HCT116 (cell line): Measurements from ENCODE around the gene AIMP1. TPM values are rescaled to one million over a fixed set of nuclear protein-coding genes. Genes with fewer than 3 reads are reported as not detected.

Experiments used
- ATAC-seq: fragments of 200-7000 bp; cut with Tn5 transposase; 2 replicates; pipeline ENCODE4 v1.9.1; 2020; ENCODE audit warnings: mild to moderate bottlenecking, moderate library complexity
- BruUV-seq: library from RNA; stranded (reverse); fragments of 400-500 nt; replicated peaks from 2 replicates; lab custom pipeline; 2021; lab: Mats Ljungman, UMichigan
- CTCF ChIA-PET: fragments of 300-600 bp; sonication (Branson Sonifier 250); formaldehyde crosslinking; loops from one replicate; lab custom pipeline; 2021; ENCODE audit warnings: antibody characterized with exemption; lab: Charles Lee
- POLR2A ChIA-PET: fragments of 300-600, 350-600 bp; sonication (Branson Sonifier 250); formaldehyde crosslinking; loops from one replicate; lab custom pipeline; 2021; ENCODE audit warnings: antibody characterized with exemption; lab: Charles Lee
- RAD21 ChIA-PET, 2 experiments: fragments of 300-600 bp; sonication (Branson Sonifier 250); formaldehyde crosslinking; loops; one replicate each; lab custom pipeline; 2023; ENCODE audit warnings: low total read pairs in 2 of 2; ENCODE audit not compliant: uncharacterized antibody in 2 of 2, unreplicated experiment in 2 of 2, low non-redundant PET in 1 of 2; lab: Charles Lee
- DNase-seq: peaks from one replicate; pipeline ENCODE4 v3.0.0-alpha.2; 2010; ENCODE audit warnings: low read depth, low spot score
- H2AFZ ChIP-seq: fragments of 200-600 bp; shearing (Covaris generic), sonication (generic); 2 replicates; pipeline ENCODE4 v1.6.1; 2017; ENCODE audit warnings: low read depth, mixed run types, mixed read lengths, antibody characterized with exemption, low read length; ENCODE audit not compliant: poor library complexity, severe bottlenecking
- H3K27ac ChIP-seq: 2 replicates; pipeline ENCODE4 v1.5.1; 2012; ENCODE audit warnings: low read depth, low read length
- H3K27me3 ChIP-seq: fragments of 200-600 bp; sonication (generic); 2 replicates; pipeline ENCODE4 v1.6.1; 2016; ENCODE audit warnings: mixed run types, low read length, mixed read lengths; ENCODE audit not compliant: insufficient read depth
- H3K36me3 ChIP-seq, 2 experiments: fragments of 200-500 bp in 1 of 2; fragments of 200-600 bp in 1 of 2; sonication (Bioruptor generic) in 1 of 2; sonication (generic) in 1 of 2; 2 replicates each; pipeline versions ENCODE4 v1.5.1 to v1.6.1; 2014 to 2016; ENCODE audit warnings: low read length in 2 of 2, inconsistent platforms in 1 of 2, mixed read lengths in 1 of 2, mixed run types in 1 of 2; ENCODE audit not compliant: insufficient read depth in 2 of 2, control insufficient read depth in 1 of 2
- H3K4me1 ChIP-seq, 2 experiments: fragments of 200-600 bp in 1 of 2; sonication (generic) in 1 of 2; 2 replicates each; pipeline versions ENCODE4 v1.5.1 to v1.6.1; 2012 to 2017; ENCODE audit warnings: low read length in 2 of 2, inconsistent platforms in 1 of 2, mild to moderate bottlenecking in 1 of 2, mixed read lengths in 1 of 2, mixed run types in 1 of 2, moderate library complexity in 1 of 2; ENCODE audit not compliant: insufficient read depth in 2 of 2, control insufficient read depth in 1 of 2
- H3K4me2 ChIP-seq: fragments of 200-600 bp; sonication (generic); 2 replicates; pipeline ENCODE4 v1.6.1; 2017; ENCODE audit warnings: mixed run types, low read length, mixed read lengths
- H3K4me3 ChIP-seq, 2 experiments: fragments of 200-600 bp in 1 of 2; sonication (generic) in 1 of 2; replicated peaks in 1 of 2; 2 replicates each; pipeline ENCODE4 v1.5.1; 2011 to 2016; ENCODE audit warnings: low read length in 2 of 2, control low read depth in 1 of 2, low read depth in 1 of 2, mild to moderate bottlenecking in 1 of 2, mixed read lengths in 1 of 2, mixed run types in 1 of 2
- H3K79me2 ChIP-seq: fragments of 200-600 bp; sonication (generic); 2 replicates; pipeline ENCODE4 v1.6.1; 2017; ENCODE audit warnings: mild to moderate bottlenecking, mixed run types, low read length, moderate library complexity, mixed read lengths; ENCODE audit not compliant: insufficient read depth
- H3K9ac ChIP-seq: fragments of 200-600 bp; sonication (generic); 2 replicates; pipeline ENCODE4 v1.6.1; 2016; ENCODE audit warnings: low read length, mixed read lengths
- H3K9me2 ChIP-seq: fragments of 200-600 bp; sonication (generic), shearing (Covaris generic); 2 replicates; pipeline ENCODE4 v1.6.1; 2017; ENCODE audit warnings: mixed run types, mild to moderate bottlenecking, moderate library complexity; ENCODE audit not compliant: insufficient read depth
- H3K9me3 ChIP-seq, 2 experiments: fragments of 200-500 bp in 1 of 2; fragments of 200-600 bp in 1 of 2; sonication (Bioruptor generic) in 1 of 2; sonication (generic) in 1 of 2; 2 replicates each; pipeline ENCODE4 v1.6.1; 2014 to 2017; ENCODE audit warnings: low read length in 2 of 2, mixed read lengths in 2 of 2, inconsistent platforms in 1 of 2, low read depth in 1 of 2, mild to moderate bottlenecking in 1 of 2, mixed run types in 1 of 2, moderate library complexity in 1 of 2; ENCODE audit not compliant: control insufficient read depth in 1 of 2, insufficient read depth in 1 of 2
- H4K20me1 ChIP-seq: fragments of 200-600 bp; sonication (generic), shearing (Covaris generic); 2 replicates; pipeline ENCODE4 v1.6.1; 2017; ENCODE audit warnings: mixed run types, mild to moderate bottlenecking, moderate library complexity; ENCODE audit not compliant: insufficient read depth
- CBX3 ChIP-seq: IDR thresholded peaks from 2 replicates; pipeline ENCODE4 v1.6.1; 2012; ENCODE audit warnings: low read depth
- EGR1 ChIP-seq: IDR thresholded peaks from 2 replicates; pipeline ENCODE4 v1.6.1; 2012; ENCODE audit warnings: low read depth
- ELF1 ChIP-seq: IDR thresholded peaks from 2 replicates; pipeline ENCODE4 v1.6.1; 2012; ENCODE audit warnings: low read depth, borderline replicate concordance
- EZH2 ChIP-seq: fragments of 200-600 bp; sonication (generic); IDR thresholded peaks from 2 replicates; pipeline ENCODE4 v1.6.1; 2017; ENCODE audit warnings: antibody characterized with exemption, mixed run types
- EZH2phosphoT487 ChIP-seq: fragments of 200-600 bp; IDR thresholded peaks from 2 replicates; pipeline ENCODE4 v1.6.1; 2018; ENCODE audit warnings: antibody characterized with exemption, borderline replicate concordance
- FOSL1 ChIP-seq: IDR thresholded peaks from 2 replicates; pipeline ENCODE4 v1.6.1; 2012; ENCODE audit warnings: low read depth
- JUND ChIP-seq: IDR thresholded peaks from 2 replicates; pipeline ENCODE4 v1.6.1; 2012
- MAX ChIP-seq: IDR thresholded peaks from 2 replicates; pipeline ENCODE4 v1.6.1; 2012
- POLR2A ChIP-seq: IDR thresholded peaks from 2 replicates; pipeline ENCODE4 v1.7.0; 2011; ENCODE audit warnings: borderline replicate concordance; ENCODE audit not compliant: insufficient read depth, insufficient read length; ENCODE audit errors: extremely low read depth
- POLR2AphosphoS5 ChIP-seq: IDR thresholded peaks from 2 replicates; pipeline ENCODE4 v1.6.1; 2011; ENCODE audit warnings: mild to moderate bottlenecking, low read depth, low read length, moderate library complexity
- REST ChIP-seq: IDR thresholded peaks from 2 replicates; pipeline ENCODE4 v1.6.1; 2012; ENCODE audit warnings: low read depth
- SRF ChIP-seq: IDR thresholded peaks from 2 replicates; pipeline ENCODE4 v1.6.1; 2012; ENCODE audit warnings: low read depth
- TCF7L2 ChIP-seq: IDR thresholded peaks from 2 replicates; pipeline ENCODE4 v1.7.0; 2011; ENCODE audit warnings: borderline replicate concordance, inconsistent platforms; ENCODE audit not compliant: insufficient read depth, insufficient read length; ENCODE audit errors: extremely low read depth
- YY1 ChIP-seq: IDR thresholded peaks from 2 replicates; pipeline ENCODE4 v1.6.1; 2011; ENCODE audit warnings: low read length, low read depth, moderate library complexity, mild to moderate bottlenecking; ENCODE audit not compliant: insufficient replicate concordance; ENCODE audit errors: extremely low read depth
- ZFX ChIP-seq: fragments of 450-650 bp; IDR thresholded peaks from 2 replicates; pipeline ENCODE4 v1.6.1; 2017
- ZNF274 ChIP-seq: fragments of 200-500 bp; sonication (Bioruptor generic); IDR thresholded peaks from 2 replicates; pipeline ENCODE4 v1.6.1; 2014; ENCODE audit warnings: mild to moderate bottlenecking, low read depth, low read length, inconsistent platforms
- intact Hi-C: fragments of 100-400 bp; cut with micrococcal nuclease; formaldehyde crosslinking; loops from 2 replicates; pipeline ENCODE4 v1.10.0; 2022
- total RNA-seq: library from RNA; stranded (reverse); gene quantifications from one replicate; pipeline ENCODE4 v1.2.1, GENCODE V29; 2021; ENCODE audit not compliant: unreplicated experiment
- TF ChIP-seq, protein P1 (sequence below): IDR thresholded peaks from 2 replicates; pipeline ENCODE4 v1.6.1; 2011; ENCODE audit warnings: mild to moderate bottlenecking, low read length, moderate library complexity; ENCODE audit not compliant: insufficient replicate concordance; ENCODE audit errors: extremely low read depth
- TF ChIP-seq, protein P2 (sequence below), 3 experiments: fragments of 200-600 bp in 1 of 3; sonication (generic) in 1 of 3; IDR thresholded peaks in 2 of 3; conservative IDR thresholded peaks in 1 of 3; 2 replicates each; pipeline ENCODE4 v1.5.1; 2012 to 2017; ENCODE audit warnings: low read depth in 2 of 3, low read length in 2 of 3, antibody characterized with exemption in 1 of 3, borderline replicate concordance in 1 of 3, control low read depth in 1 of 3, mild to moderate bottlenecking in 1 of 3, mixed read lengths in 1 of 3, mixed run types in 1 of 3, moderate library complexity in 1 of 3; ENCODE audit not compliant: insufficient read depth in 1 of 3

AIMP1 gene
- total RNA-seq, 1 experiment from 2014 or later: 67.4 TPM

- TF ChIP-seq, protein P1, sequence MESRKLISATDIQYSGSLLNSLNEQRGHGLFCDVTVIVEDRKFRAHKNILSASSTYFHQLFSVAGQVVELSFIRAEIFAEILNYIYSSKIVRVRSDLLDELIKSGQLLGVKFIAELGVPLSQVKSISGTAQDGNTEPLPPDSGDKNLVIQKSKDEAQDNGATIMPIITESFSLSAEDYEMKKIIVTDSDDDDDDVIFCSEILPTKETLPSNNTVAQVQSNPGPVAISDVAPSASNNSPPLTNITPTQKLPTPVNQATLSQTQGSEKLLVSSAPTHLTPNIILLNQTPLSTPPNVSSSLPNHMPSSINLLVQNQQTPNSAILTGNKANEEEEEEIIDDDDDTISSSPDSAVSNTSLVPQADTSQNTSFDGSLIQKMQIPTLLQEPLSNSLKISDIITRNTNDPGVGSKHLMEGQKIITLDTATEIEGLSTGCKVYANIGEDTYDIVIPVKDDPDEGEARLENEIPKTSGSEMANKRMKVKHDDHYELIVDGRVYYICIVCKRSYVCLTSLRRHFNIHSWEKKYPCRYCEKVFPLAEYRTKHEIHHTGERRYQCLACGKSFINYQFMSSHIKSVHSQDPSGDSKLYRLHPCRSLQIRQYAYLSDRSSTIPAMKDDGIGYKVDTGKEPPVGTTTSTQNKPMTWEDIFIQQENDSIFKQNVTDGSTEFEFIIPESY: no peak
- TF ChIP-seq ZFX: no peak
- no peak for TF ChIP-seq POLR2AphosphoS5
- TF ChIP-seq ZNF274: no peak
- TF ChIP-seq YY1: no peak
- TF ChIP-seq ELF1: no peak
- no peak for TF ChIP-seq MAX
Observed at GRCh38 chr4:106270736-106271135, 45.6 kb upstream of the AIMP1 start (continued).

DNA sequence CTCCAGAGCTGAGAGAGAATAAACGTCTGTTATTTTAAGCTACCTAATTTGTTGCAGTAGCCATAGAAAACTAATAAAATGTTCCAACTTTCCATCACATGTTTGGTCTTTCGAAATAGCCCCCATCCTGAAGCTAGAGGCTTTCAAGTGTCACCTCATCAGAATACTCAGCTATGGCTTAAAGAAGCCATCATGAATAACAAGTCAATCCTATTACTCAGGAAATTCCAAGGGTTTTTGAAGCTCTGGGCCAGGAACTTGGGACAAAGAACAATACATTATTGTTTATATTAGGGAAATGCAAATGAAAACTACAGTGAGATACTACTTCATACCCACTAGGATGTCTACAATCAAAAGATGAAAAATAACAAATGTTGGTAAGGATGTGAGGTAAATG, 42.5 kb upstream of the AIMP1 start:
- Histone ChIP-seq H3K9me3 (no peaks in the 10 kb centered on the region), H4K20me1 (no peaks in the 10 kb centered on the region)
- no peak for TF ChIP-seq TCF7L2
- no peak for TF ChIP-seq JUND
- no peak for TF ChIP-seq POLR2AphosphoS5
- TF ChIP-seq POLR2A: no peak
- TF ChIP-seq CBX3: no peak
- TF ChIP-seq EGR1: no peak
- TF ChIP-seq EZH2phosphoT487: no peak
- no peak for TF ChIP-seq FOSL1
- TF ChIP-seq SRF: no peak
- no peak for TF ChIP-seq YY1
- no peak for TF ChIP-seq EZH2
- TF ChIP-seq ELF1: no peak
- TF ChIP-seq, protein P2, sequence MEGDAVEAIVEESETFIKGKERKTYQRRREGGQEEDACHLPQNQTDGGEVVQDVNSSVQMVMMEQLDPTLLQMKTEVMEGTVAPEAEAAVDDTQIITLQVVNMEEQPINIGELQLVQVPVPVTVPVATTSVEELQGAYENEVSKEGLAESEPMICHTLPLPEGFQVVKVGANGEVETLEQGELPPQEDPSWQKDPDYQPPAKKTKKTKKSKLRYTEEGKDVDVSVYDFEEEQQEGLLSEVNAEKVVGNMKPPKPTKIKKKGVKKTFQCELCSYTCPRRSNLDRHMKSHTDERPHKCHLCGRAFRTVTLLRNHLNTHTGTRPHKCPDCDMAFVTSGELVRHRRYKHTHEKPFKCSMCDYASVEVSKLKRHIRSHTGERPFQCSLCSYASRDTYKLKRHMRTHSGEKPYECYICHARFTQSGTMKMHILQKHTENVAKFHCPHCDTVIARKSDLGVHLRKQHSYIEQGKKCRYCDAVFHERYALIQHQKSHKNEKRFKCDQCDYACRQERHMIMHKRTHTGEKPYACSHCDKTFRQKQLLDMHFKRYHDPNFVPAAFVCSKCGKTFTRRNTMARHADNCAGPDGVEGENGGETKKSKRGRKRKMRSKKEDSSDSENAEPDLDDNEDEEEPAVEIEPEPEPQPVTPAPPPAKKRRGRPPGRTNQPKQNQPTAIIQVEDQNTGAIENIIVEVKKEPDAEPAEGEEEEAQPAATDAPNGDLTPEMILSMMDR (IDR thresholded peaks at IDR 0.05 in 2 of 3, conservative IDR thresholded peaks at IDR 0.05 in 1 of 3; ENCODE audit: borderline replicate concordance in 1 of 3, insufficient read depth in 1 of 3, low read depth in 2 of 3, low read length in 2 of 3): no peak
- TF ChIP-seq MAX: no peak
- TF ChIP-seq ZNF274: no peak
- no peak for TF ChIP-seq REST
- TF ChIP-seq, all 23 proteins: peak for 0
- intact Hi-C loops: no loop called here
- ChIA-PET CTCF (no interaction called here), RAD21 (no interaction called here), POLR2A (no interaction called here)
- DNase-seq (no peak), ATAC-seq (no peak)
- Histone ChIP-seq H3K36me3 (no peaks in the 10 kb centered on the region), H3K9ac (no peak overlapping the region), H3K4me2 (no peak overlapping the region), H3K79me2 (no peaks in the 10 kb centered on the region), H3K4me1 (no peaks in the 10 kb centered on the region), H2AFZ (no peak overlapping the region), H3K27ac (no peak overlapping the region), H3K9me2 (no peaks in the 10 kb centered on the region), H3K4me3 (no peak overlapping the region), H3K27me3 (no peaks in the 10 kb centered on the region)
- BruUV-seq: no TSS peak
